Fibroblast of mammary gland (primary cell): Measurements from ENCODE around the gene SCRT2.

Source experiments
- DNase-seq: peaks from one replicate; pipeline ENCODE4 v3.0.0-alpha.2; 2010; ENCODE audit warnings: low read depth
- H3K4me3 ChIP-seq: 2 replicates; pipeline ENCODE4 v1.5.1; 2011; ENCODE audit warnings: low read depth, mild to moderate bottlenecking, low read length, moderate library complexity; ENCODE audit not compliant: control insufficient read depth
- TF ChIP-seq, protein P1 (sequence below): conservative IDR thresholded peaks from 2 replicates; pipeline ENCODE4 v1.5.1; 2011; ENCODE audit warnings: low read depth, low read length, inconsistent platforms; ENCODE audit not compliant: control insufficient read depth, insufficient read depth

SCRT2 gene

GRCh38 chr20:611843-612185 is 63.8 kb downstream of the SCRT2 start:
- no peak overlapping the region for H3K4me3 ChIP-seq
- no peak for DNase-seq
- TF ChIP-seq, protein P1, sequence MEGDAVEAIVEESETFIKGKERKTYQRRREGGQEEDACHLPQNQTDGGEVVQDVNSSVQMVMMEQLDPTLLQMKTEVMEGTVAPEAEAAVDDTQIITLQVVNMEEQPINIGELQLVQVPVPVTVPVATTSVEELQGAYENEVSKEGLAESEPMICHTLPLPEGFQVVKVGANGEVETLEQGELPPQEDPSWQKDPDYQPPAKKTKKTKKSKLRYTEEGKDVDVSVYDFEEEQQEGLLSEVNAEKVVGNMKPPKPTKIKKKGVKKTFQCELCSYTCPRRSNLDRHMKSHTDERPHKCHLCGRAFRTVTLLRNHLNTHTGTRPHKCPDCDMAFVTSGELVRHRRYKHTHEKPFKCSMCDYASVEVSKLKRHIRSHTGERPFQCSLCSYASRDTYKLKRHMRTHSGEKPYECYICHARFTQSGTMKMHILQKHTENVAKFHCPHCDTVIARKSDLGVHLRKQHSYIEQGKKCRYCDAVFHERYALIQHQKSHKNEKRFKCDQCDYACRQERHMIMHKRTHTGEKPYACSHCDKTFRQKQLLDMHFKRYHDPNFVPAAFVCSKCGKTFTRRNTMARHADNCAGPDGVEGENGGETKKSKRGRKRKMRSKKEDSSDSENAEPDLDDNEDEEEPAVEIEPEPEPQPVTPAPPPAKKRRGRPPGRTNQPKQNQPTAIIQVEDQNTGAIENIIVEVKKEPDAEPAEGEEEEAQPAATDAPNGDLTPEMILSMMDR: no peak
